BE2C (cell line): Measurements from ENCODE around the gene HECTD4.

ENCODE experiments used
- DNase-seq: peaks from one replicate; pipeline ENCODE4 v3.0.0-alpha.2; 2020
- H3K27me3 ChIP-seq: fragments of 250-450 bp; sonication (Bioruptor Pico); 2 replicates; pipeline ENCODE4 v1.5.1; 2020; ENCODE audit warnings: mild to moderate bottlenecking
- H3K36me3 ChIP-seq: fragments of 250-450 bp; sonication (Bioruptor Pico); 2 replicates; pipeline ENCODE4 v1.5.1; 2020; ENCODE audit warnings: mild to moderate bottlenecking
- H3K4me1 ChIP-seq: fragments of 250-450 bp; sonication (Bioruptor Pico); 2 replicates; pipeline ENCODE4 v1.5.1; 2020
- H3K4me3 ChIP-seq: 2 replicates; pipeline ENCODE4 v1.5.1; 2011; ENCODE audit warnings: low read depth, low read length
- H3K9me3 ChIP-seq: fragments of 250-450 bp; sonication (Bioruptor Pico); 2 replicates; pipeline ENCODE4 v1.5.1; 2020
- TF ChIP-seq, protein P1 (sequence below): IDR thresholded peaks from 2 replicates; pipeline ENCODE4 v1.5.1; 2012; ENCODE audit warnings: mild to moderate bottlenecking, low read depth, low read length

HECTD4 gene

DNA sequence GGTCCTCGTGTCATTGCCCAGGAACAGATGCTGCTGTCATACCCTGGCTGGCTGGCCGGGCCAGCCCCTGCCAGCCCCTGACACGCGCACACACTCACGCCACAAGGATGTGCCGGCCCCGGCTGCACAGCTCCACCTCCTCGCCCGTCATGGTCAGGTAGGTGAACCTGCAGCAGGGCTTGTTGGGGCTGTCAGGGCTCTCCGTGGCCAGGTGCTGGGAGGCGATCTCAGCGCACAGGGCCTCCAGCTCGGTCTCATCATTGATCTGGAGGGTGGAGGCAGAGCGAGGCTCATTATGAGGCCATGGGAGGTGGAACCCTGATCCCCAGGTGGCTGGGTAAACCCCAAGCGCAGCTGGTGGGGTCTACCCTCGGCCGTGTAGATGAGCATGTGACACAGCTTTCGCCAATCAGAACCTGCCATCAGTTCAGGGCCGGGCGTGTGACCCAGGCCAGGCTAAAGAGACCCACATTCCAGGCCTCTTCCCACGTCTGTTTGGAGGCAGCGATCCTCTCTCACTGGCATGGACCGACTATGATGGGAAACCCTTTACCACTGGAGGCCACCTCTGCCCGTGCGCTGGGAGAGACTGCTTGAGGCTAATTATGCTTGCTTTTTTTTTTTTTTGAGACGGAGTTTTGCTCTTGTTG, 218.1 kb downstream of the HECTD4 start:
- Histone ChIP-seq H3K9me3 (no peaks in the 10 kb centered on the region), H3K4me3 (no peak overlapping the region), H3K36me3 (peaks cover 21% of the 10 kb centered on the region), H3K27me3 (no peaks in the 10 kb centered on the region), H3K4me1 (no peaks in the 10 kb centered on the region)
- TF ChIP-seq, protein P1, sequence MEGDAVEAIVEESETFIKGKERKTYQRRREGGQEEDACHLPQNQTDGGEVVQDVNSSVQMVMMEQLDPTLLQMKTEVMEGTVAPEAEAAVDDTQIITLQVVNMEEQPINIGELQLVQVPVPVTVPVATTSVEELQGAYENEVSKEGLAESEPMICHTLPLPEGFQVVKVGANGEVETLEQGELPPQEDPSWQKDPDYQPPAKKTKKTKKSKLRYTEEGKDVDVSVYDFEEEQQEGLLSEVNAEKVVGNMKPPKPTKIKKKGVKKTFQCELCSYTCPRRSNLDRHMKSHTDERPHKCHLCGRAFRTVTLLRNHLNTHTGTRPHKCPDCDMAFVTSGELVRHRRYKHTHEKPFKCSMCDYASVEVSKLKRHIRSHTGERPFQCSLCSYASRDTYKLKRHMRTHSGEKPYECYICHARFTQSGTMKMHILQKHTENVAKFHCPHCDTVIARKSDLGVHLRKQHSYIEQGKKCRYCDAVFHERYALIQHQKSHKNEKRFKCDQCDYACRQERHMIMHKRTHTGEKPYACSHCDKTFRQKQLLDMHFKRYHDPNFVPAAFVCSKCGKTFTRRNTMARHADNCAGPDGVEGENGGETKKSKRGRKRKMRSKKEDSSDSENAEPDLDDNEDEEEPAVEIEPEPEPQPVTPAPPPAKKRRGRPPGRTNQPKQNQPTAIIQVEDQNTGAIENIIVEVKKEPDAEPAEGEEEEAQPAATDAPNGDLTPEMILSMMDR: no peak
- no peak for DNase-seq

DNA sequence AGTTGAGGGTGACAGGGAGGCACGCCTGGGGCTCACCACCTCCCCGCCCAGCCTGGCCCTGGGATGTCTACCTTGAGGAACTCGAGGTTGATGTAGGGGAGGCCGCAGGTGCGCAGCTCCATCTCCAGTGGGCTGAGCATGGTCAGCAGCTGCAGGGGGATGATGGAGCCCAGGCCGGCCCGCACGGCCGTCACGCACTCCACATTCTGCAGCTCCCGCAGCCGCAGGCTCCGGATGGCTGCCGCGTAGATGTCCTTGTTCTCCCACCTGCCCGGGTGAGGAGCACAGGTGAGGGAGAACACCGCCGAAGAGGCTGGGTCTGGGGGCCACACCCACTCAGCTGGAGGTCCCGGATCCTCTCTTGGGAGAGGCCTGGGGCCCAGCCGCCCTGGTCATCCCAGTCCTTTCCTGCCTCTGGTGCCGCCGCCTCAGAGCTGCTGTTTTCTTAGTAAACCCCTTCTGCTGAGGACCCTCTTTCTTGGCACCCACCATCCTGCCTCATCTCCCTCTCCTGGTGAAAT, 218.7 kb downstream of the HECTD4 start:
- no peaks in the 10 kb centered on the region for H3K4me1 ChIP-seq
- H3K36me3 ChIP-seq: peaks cover 23% of the 10 kb centered on the region
- DNase-seq: no peak
- no peaks in the 10 kb centered on the region for H3K9me3 ChIP-seq
- TF ChIP-seq, protein P1: no peak
- H3K27me3 ChIP-seq: no peaks in the 10 kb centered on the region
- no peak overlapping the region for H3K4me3 ChIP-seq

DNA sequence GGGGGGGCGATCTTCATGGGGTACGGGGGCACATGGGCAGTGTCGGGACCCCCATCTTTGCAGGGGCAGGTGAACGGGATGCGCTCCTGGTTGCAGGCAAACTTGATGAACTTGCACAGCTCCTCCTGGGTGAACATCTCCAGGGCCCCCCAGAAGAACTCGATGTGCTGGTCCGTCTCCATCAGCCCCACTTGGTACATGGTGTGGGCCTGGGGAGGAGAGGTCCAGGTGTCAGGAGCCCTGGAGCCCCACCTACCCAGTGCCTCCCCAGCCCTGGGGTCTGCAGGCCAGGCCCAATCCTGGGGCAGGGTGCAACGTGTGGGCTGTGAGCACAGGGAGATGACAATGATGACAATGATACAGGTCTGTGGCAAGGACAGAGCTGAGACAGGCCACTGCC, 219.2 kb downstream of the HECTD4 start:
- H3K4me3 ChIP-seq: no peak overlapping the region
- no peaks in the 10 kb centered on the region for H3K27me3 ChIP-seq
- no peaks in the 10 kb centered on the region for H3K4me1 ChIP-seq
- no peaks in the 10 kb centered on the region for H3K9me3 ChIP-seq
- peaks cover 26% of the 10 kb centered on the region for H3K36me3 ChIP-seq
- TF ChIP-seq, protein P1: no peak
- DNase-seq: no peak

DNA sequence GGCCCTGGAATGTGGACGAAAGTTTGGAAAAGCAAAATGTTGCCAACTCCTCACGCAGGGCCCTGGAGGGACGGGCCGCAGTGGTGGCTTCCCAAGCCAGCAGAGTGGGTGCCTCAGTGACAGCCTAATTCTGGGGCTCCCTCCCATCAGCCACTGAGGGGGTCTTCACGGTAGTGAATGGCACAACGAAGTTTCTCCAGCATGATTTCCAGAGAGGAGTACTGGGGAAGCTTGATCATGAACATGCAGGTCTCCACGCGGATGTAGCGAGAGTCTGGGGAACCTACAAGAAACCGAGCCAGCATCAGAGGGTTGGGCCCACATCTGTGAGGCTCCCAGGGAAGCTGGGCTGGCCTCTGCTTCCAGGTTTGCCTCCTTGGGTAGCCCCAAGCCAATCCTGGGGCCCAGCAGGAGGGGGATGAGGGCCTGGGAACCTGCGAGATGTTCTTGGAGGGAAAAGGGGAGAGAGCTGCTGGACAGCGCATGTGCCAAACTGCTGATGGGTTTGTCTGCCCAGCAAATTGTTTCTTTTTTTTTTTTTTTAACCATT, 219.9 kb downstream of the HECTD4 start:
- DNase-seq: no peak
- Histone ChIP-seq H3K4me1 (no peaks in the 10 kb centered on the region), H3K27me3 (no peaks in the 10 kb centered on the region), H3K36me3 (peaks cover 28% of the 10 kb centered on the region), H3K9me3 (no peaks in the 10 kb centered on the region), H3K4me3 (no peak overlapping the region)
- TF ChIP-seq, protein P1: no peak

DNA sequence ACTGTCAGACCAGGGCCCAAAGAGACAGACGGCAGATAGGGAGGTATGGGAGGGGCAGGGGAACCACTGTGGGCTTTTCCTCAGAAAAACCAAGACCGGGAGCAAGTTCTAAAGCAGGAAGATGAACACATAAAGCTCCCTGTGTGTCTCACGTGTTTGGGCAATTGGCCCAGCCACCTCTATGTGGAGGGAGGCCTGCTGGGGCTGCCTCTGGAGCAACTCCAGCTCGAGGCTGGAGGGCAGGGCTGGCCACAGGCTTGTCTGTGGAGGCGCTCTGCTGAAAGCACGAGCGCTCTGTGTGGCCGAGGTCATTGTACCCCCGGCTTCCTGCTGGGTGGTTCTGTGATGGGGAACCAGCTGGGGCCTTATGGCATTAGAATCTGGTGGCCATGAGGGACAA, 220.5 kb downstream of the HECTD4 start:
- Histone ChIP-seq H3K4me1 (no peaks in the 10 kb centered on the region), H3K9me3 (no peaks in the 10 kb centered on the region), H3K27me3 (no peaks in the 10 kb centered on the region), H3K4me3 (no peak overlapping the region), H3K36me3 (peaks cover 28% of the 10 kb centered on the region)
- TF ChIP-seq, protein P1: no peak
- no peak for DNase-seq

DNA sequence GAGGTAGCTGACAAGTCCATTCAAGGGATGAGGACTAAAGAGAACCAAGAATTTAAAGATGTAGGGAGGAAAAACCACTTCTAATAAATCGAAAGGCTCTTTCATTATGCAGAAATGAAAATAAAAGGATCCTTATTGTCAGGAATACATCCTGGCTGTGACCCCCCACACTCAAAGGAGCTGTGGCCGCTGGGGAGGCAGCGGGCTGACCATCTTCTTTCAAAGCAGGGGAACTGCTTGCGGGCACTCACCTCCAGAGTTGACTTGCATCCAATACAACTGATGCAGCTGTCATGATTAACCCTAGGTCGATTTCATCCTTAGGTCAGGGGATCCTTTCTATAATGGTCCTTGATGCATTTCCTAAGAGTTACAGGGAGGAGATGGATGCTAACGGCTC, 221.6 kb downstream of the HECTD4 start:
- no peaks in the 10 kb centered on the region for H3K27me3 ChIP-seq
- no peak overlapping the region for H3K4me3 ChIP-seq
- peaks cover 28% of the 10 kb centered on the region for H3K36me3 ChIP-seq
- H3K9me3 ChIP-seq: no peaks in the 10 kb centered on the region
- DNase-seq: no peak
- TF ChIP-seq, protein P1: no peak
- no peaks in the 10 kb centered on the region for H3K4me1 ChIP-seq
